Occipital lobe (tissue), 2 donors: ENCODE measurements around the gene METTL1. TPM values are rescaled to one million over a fixed set of nuclear protein-coding genes. Genes with fewer than 3 reads are reported as not detected.
"Not testable (repeated sequence)": the region's sequence is repeated elsewhere in the genome, so short reads cannot be mapped to it uniquely, and the experiment has no call there.

Experiments
- DNase-seq: peaks from one replicate; lab custom pipeline; 2025; lab: John Stamatoyannopoulos, UW
- total RNA-seq: library from RNA; depleted of rRNA; stranded (reverse); fragments of >200 nt; gene quantifications from one replicate; pipeline ENCODE4 v1.2.3, GENCODE V29; 2014

Gene METTL1
- total RNA-seq, 1 donor from 2014 or later, result 0.94 TPM

DNA sequence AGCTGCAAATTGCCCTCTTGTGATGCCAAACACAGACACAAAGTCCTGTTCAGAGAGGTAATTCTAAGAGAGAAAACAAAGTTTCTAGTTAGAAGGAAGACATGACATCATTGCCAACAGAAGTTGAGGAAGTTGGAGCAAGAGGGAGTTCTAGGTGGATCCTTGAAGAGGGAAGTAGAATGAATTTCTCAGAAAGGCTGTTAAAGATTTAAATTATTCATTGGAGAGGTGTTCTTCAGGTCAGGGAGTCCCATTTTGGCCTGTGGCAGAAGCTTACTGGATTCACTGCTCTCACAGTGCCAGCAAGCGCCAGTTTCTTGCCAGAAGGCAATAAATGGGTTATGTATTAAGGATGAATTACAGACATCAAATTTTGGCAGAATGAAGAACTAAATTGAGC lies 26.0 kb upstream of the METTL1 start:
- DNase-seq, result no peak

- DNase-seq, result no peak
Measured at GRCh38 chr12:57796996-57797395, 25.1 kb upstream of the METTL1 start.

GRCh38 chr12:57795354-57795753 lies 23.4 kb upstream of the METTL1 start:
- DNase-seq, result no peak

- DNase-seq, result no peak
Measured at GRCh38 chr12:57793920-57794319, 22.0 kb upstream of the METTL1 start.

GRCh38 chr12:57783861-57784260 lies 12.0 kb upstream of the METTL1 start:
- DNase-seq, result no peak

DNA sequence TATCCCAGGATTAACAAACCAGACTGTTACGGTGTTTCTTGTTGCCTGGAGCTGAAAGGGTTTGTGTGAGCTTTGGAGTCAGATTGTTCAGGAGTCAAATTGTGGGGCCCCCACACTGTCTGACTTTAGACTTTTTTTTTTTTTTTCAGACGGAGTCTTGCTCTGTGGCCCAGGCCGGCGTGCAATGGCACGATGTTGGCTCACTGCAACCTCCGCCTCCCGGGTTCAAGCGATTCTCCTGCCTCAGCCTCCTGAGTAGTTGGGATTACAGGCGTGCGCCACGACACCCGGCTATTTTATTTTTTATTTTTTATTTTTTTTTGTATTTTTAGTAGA lies 11.5 kb upstream of the METTL1 start:
- DNase-seq, result no peak

- peak; percentile 93 for DNase-seq
Measured at GRCh38 chr12:57782608-57783465, 10.9 kb upstream of the METTL1 start, which contains the start of gene TSFM. Gene TSFM, plus strand, starts transcription at chr12:57782787. Its CDS starts 15 bp downstream, at chr12:57782802.

GRCh38 chr12:57782243-57782607 lies 10.3 kb upstream of the METTL1 start:
- no peak for DNase-seq

DNA sequence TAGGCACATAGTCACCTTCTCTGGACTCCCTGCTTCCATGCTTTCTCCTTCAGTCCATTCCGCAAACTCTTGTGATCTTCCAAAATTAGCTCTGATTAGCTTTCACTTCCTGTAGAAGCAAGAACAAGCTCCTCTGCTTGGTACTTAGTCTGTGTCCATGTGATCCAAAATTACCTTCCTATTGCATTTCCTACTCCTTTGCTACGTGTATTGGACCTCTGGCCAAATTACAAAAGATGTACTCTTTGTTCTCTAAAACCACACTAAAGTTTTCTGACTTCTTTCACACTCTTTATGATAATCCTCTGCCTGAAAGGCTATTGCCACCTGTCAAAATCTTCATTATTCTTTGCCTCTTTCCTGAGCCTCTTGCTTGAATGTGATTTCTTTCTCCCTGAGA lies 9.9 kb upstream of the METTL1 start:
- DNase-seq, result no peak

- no peak for DNase-seq
Measured at GRCh38 chr12:57781244-57781643, 9.3 kb upstream of the METTL1 start.

- DNase-seq, result no peak
Measured at GRCh38 chr12:57780284-57780897, 8.5 kb upstream of the METTL1 start.

DNA sequence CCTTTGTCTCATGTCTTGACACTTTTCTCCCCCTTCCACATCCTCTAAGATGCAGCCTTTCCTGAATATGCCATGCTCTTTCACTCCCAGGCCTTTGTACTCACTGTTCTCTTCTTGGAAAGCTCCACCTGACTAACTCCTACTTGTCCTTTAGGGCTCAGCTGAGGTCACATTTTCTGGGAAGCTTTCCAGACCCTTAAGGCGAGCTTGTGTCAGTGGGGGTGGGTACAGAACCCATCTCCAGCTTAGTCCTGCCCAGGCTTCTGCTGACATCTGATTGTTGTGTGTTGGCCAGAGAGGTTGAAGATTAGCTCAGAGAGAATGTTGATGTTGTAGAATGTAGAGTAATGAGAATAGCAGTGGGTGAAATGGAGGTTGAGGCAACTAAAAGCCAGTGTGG lies 7.8 kb upstream of the METTL1 start:
- DNase-seq, result no peak

- no peak for DNase-seq
Measured at GRCh38 chr12:57777911-57778310, 6.0 kb upstream of the METTL1 start.

- no peak for DNase-seq
Measured at GRCh38 chr12:57777367-57777766, 5.5 kb upstream of the METTL1 start.

DNA sequence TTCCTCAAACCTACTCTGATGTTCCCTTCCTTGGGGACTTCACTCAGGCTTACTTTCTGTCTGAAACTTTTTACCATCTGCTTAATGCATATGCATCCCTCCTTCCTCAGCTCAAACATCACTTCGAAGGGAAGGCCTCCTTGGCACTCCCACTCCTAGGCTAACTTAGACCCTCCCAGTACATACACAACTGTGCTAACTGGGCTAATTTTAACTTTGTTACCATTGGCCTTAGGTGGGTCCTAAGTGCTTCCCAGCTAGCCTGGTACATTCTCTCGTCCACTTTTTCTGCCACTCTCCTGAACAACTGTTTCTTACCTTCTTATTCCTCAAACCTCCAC lies 4.3 kb upstream of the METTL1 start:
- no peak for DNase-seq

- no peak for DNase-seq
Measured at GRCh38 chr12:57775563-57776246, 3.8 kb upstream of the METTL1 start.

GRCh38 chr12:57775044-57775443 lies 3.1 kb upstream of the METTL1 start:
- DNase-seq, result no peak

DNA sequence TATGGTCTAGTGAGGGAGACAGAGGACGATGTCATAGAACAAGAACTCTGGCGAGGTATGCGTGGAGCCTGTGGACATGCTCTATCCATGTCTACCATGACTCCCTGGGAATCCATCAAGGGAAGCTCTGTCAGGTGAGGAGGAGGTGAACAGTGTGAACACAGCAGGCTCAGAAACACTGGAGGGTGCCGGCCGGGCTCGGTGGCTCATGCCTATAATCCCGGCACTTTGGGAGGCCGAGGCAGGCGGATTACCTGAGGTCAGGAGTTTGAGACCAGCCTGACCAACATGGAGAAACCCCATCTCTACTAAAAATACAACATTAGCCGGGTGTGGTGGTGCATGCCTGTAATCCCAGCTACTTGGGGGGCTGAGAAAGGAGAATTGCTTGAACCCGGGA lies 2.7 kb upstream of the METTL1 start:
- DNase-seq, result not testable (repeated sequence)

DNA sequence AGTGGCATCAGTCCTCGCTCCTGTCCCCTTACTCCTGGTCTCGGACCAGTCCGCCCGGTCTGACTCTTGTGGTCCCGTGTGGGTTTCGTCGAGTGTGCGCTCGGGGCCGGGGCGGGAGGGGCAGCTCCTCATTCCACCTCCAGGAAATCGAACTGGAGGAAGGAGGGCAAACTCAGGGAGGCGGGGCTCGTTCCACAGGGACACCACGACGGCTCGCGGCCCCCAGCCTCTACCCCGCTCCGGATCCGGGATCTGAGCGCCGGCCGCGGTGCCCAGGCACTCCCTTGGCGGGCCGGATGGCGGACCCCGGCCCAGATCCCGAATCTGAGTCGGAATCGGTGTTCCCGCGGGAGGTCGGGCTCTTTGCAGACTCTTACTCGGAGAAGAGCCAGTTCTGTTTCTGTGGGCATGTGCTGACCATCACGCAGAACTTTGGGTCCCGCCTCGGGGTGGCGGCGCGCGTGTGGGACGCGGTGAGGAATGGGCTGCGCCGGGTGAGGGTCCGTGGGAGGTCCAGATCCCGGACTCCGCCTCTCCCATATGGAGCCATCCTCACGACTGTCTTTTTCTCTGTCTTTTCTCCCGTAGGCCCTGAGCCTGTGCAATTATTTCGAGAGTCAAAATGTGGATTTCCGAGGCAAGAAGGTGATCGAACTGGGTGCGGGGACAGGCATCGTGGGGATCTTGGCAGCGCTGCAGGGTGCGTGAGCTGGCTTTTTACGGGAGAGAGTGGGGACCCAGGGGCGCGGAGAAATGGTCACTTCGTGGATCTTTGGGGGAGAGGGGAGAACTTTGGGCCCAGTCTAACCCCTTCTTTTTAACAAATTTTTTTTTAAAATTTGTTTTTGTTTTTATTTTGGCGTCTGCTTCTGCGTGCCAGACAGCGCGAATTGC lies 771 bp upstream of the METTL1 start, which contains the start of gene EEF1AKMT3:
TSS of gene EEF1AKMT3 (plus strand) at position 186 of the 894 bp plus-strand sequence. CDS start at position 297, 111 bp downstream.
- DNase-seq, result no peak

- DNase-seq, result no peak
Measured at GRCh38 chr12:57771236-57771872, 551 bp downstream of the METTL1 start.

GRCh38 chr12:57770734-57771133 lies 1.2 kb downstream of the METTL1 start:
- DNase-seq, result no peak
